GM12873 (cell line): ENCODE data around the gene SMYD5.

Experiments used
- TF ChIP-seq, protein P1 (sequence below): IDR thresholded peaks from 2 replicates; pipeline ENCODE4 v1.5.1; 2012; ENCODE audit warnings: low read depth, mild to moderate bottlenecking, moderate library complexity, low read length, control low read depth; ENCODE audit not compliant: insufficient read depth; ENCODE audit errors: missing control alignments

The SMYD5 gene

DNA sequence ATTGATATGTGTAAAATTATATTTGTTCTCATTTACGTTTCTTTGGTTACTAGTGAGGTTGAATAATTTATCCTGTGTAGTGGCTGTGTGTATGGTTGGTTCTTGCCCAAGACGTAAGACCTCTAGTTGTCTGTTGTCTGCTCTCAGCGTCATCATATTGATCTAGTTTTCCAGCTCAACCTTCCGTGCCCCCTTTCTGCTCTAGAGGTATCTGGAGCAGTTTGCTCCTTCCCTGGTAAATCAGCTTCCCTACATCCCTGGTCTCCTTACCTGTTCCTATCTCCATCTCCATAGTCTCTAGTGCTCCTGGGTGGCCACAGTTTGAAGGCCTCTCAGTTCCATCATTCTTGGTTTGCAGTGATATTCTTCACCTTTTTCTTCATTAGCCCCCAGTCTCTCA lies 1.2 kb downstream of the SMYD5 start:
- TF ChIP-seq, protein P1, sequence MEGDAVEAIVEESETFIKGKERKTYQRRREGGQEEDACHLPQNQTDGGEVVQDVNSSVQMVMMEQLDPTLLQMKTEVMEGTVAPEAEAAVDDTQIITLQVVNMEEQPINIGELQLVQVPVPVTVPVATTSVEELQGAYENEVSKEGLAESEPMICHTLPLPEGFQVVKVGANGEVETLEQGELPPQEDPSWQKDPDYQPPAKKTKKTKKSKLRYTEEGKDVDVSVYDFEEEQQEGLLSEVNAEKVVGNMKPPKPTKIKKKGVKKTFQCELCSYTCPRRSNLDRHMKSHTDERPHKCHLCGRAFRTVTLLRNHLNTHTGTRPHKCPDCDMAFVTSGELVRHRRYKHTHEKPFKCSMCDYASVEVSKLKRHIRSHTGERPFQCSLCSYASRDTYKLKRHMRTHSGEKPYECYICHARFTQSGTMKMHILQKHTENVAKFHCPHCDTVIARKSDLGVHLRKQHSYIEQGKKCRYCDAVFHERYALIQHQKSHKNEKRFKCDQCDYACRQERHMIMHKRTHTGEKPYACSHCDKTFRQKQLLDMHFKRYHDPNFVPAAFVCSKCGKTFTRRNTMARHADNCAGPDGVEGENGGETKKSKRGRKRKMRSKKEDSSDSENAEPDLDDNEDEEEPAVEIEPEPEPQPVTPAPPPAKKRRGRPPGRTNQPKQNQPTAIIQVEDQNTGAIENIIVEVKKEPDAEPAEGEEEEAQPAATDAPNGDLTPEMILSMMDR, result no peak

DNA sequence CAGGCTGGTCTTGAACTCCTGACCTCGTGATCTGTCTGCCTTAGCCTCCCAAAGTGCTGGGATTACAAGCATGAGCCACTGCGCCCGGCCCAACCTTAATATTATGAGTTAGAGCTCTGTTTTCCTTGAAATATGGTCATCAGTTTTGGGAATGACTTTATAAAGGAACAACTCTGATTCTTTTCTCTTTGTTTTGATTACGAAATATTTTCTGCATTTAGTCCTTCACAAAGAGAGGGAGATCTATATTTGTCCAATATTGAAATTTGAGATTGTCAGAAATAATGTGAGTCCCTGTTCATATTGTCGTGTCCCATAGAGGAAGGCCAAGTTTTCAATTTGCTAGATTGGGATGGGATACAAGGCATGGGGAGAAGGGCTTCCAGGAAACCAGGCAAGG lies 3.1 kb downstream of the SMYD5 start:
- TF ChIP-seq, protein P1, result no peak

DNA sequence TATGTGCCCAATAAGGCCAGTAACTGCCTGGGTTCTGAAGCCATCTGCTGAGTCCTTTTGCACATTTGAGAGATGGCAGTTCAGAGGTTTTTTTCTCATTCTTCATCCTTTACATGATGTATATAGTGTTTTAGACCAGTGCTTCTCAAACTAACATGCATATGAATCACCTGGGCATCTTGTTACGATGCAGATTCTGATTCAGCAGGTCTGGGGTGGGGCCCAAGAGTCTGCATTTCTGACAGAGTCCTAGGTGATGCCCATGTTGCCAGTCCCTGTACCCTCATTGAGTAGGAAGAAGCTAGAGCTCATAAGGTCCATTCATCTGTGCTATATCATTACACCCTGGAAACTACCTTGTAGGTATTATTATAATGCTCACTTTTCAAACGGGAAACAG lies 3.8 kb downstream of the SMYD5 start:
- TF ChIP-seq, protein P1, result no peak

DNA sequence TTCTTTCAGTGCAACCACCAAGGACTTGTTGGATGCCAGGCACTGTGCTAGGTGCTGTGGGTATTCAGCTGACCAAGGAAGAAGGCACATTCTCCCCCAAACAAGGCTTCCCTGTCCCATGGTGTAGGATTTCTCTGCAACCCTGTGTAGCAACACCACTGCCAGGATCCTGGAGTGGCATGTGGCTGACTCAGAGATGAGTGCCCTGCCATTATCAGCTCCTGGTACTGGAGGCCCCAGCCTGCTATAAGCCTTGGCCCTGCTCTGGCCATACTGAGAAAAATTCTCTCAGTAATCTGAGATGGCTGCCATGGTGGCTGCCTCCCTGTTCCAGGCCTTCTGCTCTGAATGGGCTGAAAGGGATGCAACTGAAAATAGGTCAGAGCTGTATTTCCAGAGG lies 4.3 kb downstream of the SMYD5 start:
- TF ChIP-seq, protein P1, result no peak

DNA sequence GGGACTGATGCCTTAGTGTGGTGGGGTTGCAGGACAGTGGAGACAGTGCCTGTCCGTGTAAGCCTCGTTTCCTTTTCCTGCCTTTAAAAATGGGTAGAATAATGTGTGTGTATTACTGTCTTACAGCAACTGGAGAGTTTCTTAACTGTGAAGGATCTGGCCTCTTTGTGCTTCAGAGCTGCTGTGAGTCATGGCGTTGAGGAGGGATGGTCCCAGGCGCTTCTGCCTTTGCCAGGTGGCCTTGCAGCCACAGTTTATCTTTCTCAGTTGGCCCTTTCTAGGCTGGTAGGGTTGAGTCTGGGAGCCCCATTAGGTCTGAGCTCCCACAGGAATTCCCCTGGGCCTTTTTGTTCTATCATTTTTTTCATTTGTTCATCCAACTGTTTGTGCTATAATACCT lies 9.8 kb downstream of the SMYD5 start:
- TF ChIP-seq, protein P1, result no peak

DNA sequence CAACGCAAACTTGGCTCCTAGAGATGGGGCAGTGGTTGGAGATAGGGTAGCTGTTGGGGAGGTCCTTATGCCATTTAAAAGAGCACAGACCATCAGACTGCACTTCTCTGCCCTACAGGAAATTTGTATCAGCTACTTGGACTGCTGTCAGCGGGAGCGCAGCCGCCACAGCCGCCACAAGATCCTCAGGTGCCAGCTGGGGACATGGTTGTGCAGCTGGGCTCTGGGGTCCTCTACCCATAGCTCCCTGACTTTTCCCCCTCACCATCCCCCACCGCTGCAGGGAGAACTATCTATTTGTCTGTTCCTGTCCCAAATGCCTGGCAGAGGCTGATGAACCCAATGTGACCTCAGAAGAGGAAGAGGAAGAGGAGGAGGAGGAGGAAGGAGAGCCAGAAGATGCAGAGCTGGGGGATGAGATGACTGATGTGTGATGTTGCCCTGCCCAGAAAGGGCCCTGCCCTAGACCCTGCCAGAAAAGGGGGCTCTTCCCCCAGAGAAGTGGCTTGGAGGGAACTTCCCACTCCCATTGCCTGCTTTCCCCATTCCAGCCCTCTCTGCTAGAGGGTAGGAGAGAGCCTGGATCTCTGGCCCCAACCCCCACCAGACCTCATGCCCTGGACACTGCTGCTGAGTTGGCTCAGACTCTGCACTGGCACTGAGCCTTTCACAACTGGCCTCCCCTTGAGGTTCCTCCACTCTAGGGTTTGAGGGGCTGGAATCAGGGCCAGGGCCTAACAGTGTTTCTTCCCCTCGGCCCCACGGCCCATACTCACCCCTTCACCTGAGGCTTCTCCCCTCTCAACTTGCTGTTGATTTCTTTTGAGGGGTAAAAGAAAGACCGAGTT lies 11.7 kb downstream of the SMYD5 start:
- TF ChIP-seq, protein P1, result no peak

DNA sequence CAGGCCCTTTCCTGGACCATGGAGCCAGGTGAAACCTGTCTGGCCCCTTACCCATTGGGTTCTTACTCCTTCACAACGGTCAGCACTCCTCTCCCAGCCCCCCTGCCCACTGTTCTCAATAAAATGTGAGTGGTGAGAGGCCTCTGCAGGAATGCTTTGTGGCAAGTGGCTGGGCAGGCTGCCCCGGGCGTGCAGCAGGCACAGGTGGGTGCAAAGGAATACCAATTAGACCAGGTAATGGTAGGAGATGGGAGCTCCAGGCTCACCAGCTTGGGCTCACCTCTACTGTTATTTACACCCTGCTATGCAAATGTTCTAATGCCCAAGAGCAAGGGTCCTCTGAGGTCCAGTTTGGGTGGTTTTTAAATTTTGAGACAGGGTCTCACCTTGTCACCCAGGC lies 13.0 kb downstream of the SMYD5 start:
- TF ChIP-seq, protein P1, result no peak
